SK-N-SH treated with all-trans-retinoic acid at 6 μM for 48 hours (cell line): ENCODE measurements around the gene MT1F.

Source experiments
- ARNTL ChIP-seq: fragments of 450-650 bp; formaldehyde crosslinking; IDR thresholded peaks from 2 replicates; pipeline ENCODE4 v1.5.0; 2020; ENCODE audit warnings: low read depth, mild to moderate bottlenecking, moderate library complexity, borderline replicate concordance
- CREB5 ChIP-seq: fragments of 250-450 bp; sonication (Bioruptor Pico); IDR thresholded peaks from 2 replicates; pipeline ENCODE4 v1.5.1; 2020; ENCODE audit warnings: low read depth, mild to moderate bottlenecking, moderate library complexity
- GLIS3 ChIP-seq: fragments of 250-450 bp; sonication (Bioruptor Pico); IDR thresholded peaks from 2 replicates; pipeline ENCODE4 v1.5.0; 2020; ENCODE audit warnings: mild to moderate bottlenecking, moderate library complexity
- ZFP3 ChIP-seq: fragments of 250-450 bp; sonication (Bioruptor Pico); IDR thresholded peaks from 2 replicates; pipeline ENCODE4 v1.5.0; 2020; ENCODE audit warnings: mild to moderate bottlenecking, moderate library complexity
- ZFP30 ChIP-seq: fragments of 450-650 bp; formaldehyde crosslinking; IDR thresholded peaks from 2 replicates; pipeline ENCODE4 v1.5.0; 2022; ENCODE audit warnings: mild to moderate bottlenecking, moderate library complexity
- ZNF8 ChIP-seq: fragments of 450-650 bp; formaldehyde crosslinking; IDR thresholded peaks from 2 replicates; pipeline ENCODE4 v1.5.0; 2020; ENCODE audit warnings: mild to moderate bottlenecking, moderate library complexity
- TF ChIP-seq, protein P1 (sequence below): fragments of 250-450 bp; sonication (Bioruptor Pico); IDR thresholded peaks from 2 replicates; pipeline ENCODE4 v1.5.1; 2021; ENCODE audit warnings: mild to moderate bottlenecking, moderate library complexity

DNA sequence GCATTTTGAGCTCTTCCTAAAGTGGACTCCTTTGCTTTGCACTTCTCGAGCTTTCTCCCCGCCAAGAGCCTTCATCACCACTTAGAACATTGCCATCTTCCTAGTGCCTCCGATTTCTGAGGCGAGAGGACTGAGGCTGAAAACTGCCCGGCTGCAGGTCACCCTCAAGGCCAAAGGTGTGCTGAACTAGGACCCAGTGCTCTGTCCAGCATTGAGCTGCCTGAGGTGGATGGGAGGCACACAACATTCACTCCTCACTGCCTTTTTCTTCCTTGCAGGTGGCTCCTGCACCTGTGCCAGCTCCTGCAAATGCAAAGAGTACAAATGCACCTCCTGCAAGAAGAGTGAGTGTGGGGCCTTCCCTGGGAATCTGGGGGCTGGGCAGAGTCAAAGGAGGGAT is 13.9 kb upstream of the MT1F start:
- TF ChIP-seq ARNTL: no peak
- TF ChIP-seq GLIS3 (CRISPR knock-in tag): no peak
- no peak for TF ChIP-seq ZFP30 (CRISPR knock-in tag)
- TF ChIP-seq, protein P1, sequence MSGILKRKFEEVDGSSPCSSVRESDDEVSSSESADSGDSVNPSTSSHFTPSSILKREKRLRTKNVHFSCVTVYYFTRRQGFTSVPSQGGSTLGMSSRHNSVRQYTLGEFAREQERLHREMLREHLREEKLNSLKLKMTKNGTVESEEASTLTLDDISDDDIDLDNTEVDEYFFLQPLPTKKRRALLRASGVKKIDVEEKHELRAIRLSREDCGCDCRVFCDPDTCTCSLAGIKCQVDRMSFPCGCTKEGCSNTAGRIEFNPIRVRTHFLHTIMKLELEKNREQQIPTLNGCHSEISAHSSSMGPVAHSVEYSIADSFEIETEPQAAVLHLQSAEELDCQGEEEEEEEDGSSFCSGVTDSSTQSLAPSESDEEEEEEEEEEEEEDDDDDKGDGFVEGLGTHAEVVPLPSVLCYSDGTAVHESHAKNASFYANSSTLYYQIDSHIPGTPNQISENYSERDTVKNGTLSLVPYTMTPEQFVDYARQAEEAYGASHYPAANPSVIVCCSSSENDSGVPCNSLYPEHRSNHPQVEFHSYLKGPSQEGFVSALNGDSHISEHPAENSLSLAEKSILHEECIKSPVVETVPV (CRISPR knock-in tag): no peak
- no peak for TF ChIP-seq ZFP3 (CRISPR knock-in tag)
- TF ChIP-seq ZNF8 (CRISPR knock-in tag): no peak
- no peak for TF ChIP-seq CREB5 (CRISPR knock-in tag)
